KBM-7 (cell line): ENCODE measurements around the gene ABHD13.

ENCODE experiments used
- DNase-seq: peaks from one replicate; pipeline ENCODE4 v3.0.0-alpha.2; 2015
- in situ Hi-C: fragments of 300-500 bp; cut with MboI; formaldehyde crosslinking; loops from 2 replicates; pipeline ENCODE4 v1.14.3; 2020; ENCODE audit warnings: low sequenced_read_pairs, low pct_unique_long_range_greater_than_20kb, mixed read lengths

ABHD13 gene

GRCh38 chr13:108273429-108274118, 55.4 kb downstream of the ABHD13 start:
- in situ Hi-C loops = no loop called here
- no peak for DNase-seq

GRCh38 chr13:108274718-108275117, 56.5 kb downstream of the ABHD13 start:
- in situ Hi-C loops = no loop called here

GRCh38 chr13:108276060-108276459, 57.9 kb downstream of the ABHD13 start:
- DNase-seq = no peak
- in situ Hi-C loops = no loop called here

More at GRCh38 chr13:108274718-108275117, 56.5 kb downstream of the ABHD13 start:
- no peak for DNase-seq

- in situ Hi-C loops = no loop called here
- no peak for DNase-seq
Measured at GRCh38 chr13:108278466-108278865, 60.3 kb downstream of the ABHD13 start.

- no peak for DNase-seq
- in situ Hi-C loops = no loop called here
Measured at GRCh38 chr13:108281901-108282300, 63.7 kb downstream of the ABHD13 start.

GRCh38 chr13:108283110-108283509, 64.9 kb downstream of the ABHD13 start:
- in situ Hi-C loops = no loop called here
- no peak for DNase-seq
